ENCODE measurements around the gene PSEN1.

PSEN1 gene

DNA sequence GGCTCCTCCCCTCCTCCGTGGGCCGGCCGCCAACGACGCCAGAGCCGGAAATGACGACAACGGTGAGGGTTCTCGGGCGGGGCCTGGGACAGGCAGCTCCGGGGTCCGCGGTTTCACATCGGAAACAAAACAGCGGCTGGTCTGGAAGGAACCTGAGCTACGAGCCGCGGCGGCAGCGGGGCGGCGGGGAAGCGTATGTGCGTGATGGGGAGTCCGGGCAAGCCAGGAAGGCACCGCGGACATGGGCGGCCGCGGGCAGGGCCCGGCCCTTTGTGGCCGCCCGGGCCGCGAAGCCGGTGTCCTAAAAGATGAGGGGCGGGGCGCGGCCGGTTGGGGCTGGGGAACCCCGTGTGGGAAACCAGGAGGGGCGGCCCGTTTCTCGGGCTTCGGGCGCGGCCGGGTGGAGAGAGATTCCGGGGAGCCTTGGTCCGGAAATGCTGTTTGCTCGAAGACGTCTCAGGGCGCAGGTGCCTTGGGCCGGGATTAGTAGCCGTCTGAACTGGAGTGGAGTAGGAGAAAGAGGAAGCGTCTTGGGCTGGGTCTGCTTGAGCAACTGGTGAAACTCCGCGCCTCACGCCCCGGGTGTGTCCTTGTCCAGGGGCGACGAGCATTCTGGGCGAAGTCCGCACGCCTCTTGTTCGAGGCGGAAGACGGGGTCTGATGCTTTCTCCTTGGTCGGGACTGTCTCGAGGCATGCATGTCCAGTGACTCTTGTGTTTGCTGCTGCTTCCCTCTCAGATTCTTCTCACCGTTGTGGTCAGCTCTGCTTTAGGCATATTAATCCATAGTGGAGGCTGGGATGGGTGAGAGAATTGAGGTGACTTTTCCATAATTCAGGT, at the start of gene PSEN1:
Gene PSEN1, plus strand, starts transcription at position 121 of the 839 bp plus-strand sequence. CDS start 11,513 bp downstream, outside the sequence.
- DNase-seq (ENCODE audit: low read depth), result peak; percentile 73

DNA sequence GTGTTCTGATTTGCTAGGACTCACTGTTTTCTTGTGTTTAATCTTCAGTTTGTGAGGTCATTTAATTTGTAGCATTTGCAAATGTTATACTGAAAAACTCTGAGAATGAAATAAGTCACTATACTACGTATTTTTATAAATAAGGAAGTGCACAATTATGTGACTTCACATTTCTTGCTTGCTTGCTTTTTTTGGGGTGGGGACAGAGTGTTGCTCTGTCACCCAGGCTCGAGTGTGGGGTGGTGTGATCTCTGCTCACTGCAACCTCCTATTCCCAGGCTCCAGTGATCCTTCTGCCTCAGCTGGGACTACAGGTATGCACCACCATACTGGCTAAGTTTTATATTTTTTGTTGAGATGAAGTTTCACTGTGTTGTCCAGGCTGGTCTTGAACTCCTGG, 45.3 kb upstream of the PSEN1 start:
- no peak for DNase-seq (ENCODE audit: low read depth)

GRCh38 chr14:73097421-73097820, 38.9 kb upstream of the PSEN1 start:
- no peak for DNase-seq (ENCODE audit: low read depth)

DNA sequence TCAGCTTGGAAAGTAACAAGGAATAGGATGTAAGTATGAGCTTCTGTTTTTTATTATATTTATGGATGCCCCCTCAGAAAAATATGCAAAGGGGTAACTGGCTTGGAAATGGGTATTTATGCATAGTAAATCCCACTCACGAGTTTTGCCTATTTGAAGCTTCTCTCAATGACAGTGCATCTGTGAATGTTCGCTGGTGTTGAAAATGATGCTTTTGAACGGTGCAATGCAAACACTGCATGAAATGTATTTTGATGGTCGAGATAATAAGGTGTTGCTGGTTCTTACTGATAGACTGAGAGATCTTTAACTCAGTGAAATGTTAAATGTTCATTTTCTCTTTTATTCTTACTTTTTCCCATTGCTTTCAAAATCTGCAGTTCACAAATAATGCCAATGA, 36.0 kb upstream of the PSEN1 start:
- no peak for DNase-seq (ENCODE audit: low read depth)

DNA sequence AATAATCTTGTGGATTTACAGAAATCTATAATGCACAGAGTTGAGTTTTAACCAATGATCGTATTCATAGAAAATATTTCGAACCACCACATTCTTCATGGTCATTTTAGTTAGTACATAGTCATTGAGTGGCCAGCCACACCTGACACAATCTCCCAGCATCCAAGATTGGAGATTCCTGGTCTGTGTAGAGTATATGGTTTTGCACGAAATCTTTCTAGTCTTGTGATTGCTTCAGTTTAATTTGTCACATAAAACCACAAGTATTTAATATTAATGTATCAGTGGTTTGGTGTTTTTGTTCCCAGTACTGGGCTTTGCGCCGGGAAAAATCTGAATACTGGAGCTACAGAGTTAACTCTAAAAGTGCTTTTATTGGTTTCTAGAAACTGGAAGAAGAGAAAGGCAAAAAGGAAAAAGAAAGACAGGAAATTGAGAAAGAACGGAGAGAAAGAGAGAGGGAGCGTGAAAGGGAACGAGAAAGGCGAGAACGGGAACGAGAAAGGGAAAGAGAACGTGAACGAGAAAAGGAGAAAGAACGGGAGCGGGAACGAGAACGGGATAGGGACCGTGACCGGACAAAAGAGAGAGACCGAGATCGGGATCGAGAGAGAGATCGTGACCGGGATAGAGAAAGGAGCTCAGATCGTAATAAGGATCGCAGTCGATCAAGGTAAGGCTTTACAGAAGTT, 33.4 kb upstream of the PSEN1 start:
- no peak for DNase-seq (ENCODE audit: low read depth)

- no peak for DNase-seq (ENCODE audit: low read depth)
These were observed 31.3 kb upstream of the PSEN1 start for GRCh38 chr14:73105050-73105449.

DNA sequence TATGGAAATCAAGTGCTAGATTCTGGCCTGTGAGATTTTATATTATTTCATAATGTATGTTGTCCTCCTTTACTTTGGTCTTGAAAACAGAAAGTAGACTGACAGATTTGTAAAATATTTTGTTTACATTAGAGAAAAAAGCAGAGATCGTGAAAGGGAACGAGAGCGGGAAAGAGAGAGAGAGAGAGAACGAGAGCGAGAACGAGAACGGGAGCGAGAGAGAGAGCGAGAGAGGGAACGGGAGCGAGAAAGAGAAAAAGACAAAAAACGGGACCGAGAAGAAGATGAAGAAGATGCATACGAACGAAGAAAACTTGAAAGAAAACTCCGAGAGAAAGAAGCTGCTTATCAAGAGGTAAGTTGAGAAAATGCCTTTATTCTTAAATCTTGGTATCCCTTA, 30.6 kb upstream of the PSEN1 start:
- no peak for DNase-seq (ENCODE audit: low read depth)

GRCh38 chr14:73116079-73116665, 20.1 kb upstream of the PSEN1 start:
- no peak for DNase-seq (ENCODE audit: low read depth)

GRCh38 chr14:73124180-73124894, 12.0 kb upstream of the PSEN1 start:
- no peak for DNase-seq (ENCODE audit: low read depth)

DNA sequence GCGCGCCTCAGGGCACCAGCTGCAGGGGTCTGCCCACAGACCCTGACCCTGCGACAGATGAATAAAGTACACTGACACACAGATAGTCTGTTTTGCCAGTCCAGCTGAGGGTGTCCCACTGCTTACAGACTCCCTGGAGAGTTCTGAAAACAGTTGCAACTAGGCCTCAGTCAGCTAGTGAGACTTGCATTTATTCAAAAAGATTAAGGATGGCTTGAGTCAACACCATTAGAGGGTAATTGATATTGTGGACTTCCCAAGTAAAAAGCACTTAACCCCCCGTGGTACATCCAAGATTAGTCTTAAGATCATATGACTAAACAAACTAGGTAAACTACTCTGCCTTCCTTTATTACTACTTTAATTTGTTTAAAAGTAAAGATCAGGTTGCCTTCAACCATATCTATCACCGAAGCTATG, 11.1 kb upstream of the PSEN1 start:
- no peak for DNase-seq (ENCODE audit: low read depth)

DNA sequence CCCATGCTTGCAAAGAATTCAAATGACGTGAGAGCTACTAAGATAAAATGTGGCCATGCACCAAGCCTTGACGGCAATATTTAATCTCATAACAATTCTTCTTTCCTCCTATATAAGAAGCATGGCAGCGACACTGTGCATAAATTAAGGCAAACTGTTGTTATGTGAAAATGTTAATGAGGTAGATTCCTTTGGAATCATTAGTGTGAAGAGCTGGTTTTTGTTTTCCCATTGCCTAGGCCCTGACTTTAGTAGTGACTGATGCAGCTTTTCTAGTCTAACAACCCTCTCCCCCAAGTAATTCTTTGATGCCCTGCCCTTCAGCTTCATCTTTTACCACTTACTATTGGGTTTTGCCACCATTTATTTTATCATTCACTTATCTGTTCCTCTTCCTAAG, 10.6 kb upstream of the PSEN1 start:
- no peak for DNase-seq (ENCODE audit: low read depth)

GRCh38 chr14:73133795-73134194, 2.5 kb upstream of the PSEN1 start:
- DNase-seq (ENCODE audit: low read depth), result no peak

DNA sequence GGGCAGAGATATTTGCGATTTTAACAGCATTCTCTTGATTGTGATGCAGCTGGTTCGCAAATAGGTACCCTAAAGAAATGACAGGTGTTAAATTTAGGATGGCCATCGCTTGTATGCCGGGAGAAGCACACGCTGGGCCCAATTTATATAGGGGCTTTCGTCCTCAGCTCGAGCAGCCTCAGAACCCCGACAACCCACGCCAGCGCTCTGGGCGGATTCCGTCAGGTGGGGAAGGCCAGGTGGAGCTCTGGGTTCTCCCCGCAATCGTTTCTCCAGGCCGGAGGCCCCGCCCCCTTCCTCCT, 271 bp upstream of the PSEN1 start:
- DNase-seq (ENCODE audit: low read depth), result no peak

- no peak for DNase-seq (ENCODE audit: low read depth)
These were observed 4.6 kb downstream of the PSEN1 start for GRCh38 chr14:73140811-73141323.

DNA sequence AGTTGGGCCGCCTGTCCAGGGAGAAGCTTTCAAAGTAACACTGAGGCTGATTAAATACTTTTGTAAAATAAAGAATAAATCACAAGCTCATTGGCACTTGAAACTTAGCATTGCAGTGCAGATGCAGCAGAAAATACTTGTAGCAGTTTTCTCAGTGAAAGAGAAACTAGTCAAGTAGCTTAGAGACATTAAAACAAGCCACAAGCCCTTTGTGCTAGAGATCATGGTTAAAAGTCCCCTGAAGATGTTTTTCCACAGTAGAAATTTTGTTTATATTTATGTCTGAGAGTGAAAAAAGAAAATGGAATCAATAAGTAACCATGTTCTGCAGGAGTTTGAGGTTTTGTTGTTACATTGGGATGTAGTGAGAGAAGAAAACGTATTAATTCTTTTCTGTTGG, 5.9 kb downstream of the PSEN1 start:
- no peak for DNase-seq (ENCODE audit: low read depth)

DNA sequence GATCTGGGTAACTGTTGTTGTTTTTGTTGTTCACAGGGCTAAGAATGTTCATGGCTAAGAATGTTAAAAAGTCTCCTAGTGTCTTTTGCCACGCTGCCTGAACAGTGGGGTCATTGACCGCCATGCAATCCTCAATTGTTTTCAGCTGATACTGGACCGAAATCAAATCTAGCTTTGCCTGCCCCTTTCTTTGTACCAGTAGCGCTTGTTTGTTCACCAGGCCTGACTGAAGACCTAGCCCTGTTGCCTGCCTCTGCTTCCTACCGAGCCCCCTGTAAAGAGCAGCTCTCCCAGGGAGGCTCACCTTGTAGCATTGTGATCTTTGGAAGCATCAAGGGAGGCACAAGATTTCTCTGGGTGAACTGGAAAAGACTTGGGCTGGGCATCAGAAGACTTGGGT, 6.7 kb downstream of the PSEN1 start:
- DNase-seq (ENCODE audit: low read depth), result no peak

DNA sequence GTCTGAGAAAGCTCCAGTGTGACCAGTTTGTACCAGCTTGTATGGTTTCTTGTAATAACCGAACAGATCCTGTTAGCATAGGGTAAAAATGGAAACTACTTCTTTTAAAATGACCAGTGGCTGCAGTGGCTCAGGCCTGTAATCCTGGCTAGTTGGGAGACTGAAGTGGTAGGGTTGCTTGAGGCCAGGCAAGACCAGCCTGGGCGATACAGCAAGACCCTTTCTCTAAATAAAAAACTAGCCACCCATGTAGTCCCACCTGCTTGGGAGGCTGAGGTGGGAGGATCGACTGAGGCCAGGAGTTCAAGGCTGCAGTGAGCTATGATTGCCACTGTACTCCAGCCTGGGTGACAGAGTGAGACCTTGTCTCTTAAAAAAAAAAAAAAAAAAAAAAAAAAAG, 7.3 kb downstream of the PSEN1 start:
- no peak for DNase-seq (ENCODE audit: low read depth)

DNA sequence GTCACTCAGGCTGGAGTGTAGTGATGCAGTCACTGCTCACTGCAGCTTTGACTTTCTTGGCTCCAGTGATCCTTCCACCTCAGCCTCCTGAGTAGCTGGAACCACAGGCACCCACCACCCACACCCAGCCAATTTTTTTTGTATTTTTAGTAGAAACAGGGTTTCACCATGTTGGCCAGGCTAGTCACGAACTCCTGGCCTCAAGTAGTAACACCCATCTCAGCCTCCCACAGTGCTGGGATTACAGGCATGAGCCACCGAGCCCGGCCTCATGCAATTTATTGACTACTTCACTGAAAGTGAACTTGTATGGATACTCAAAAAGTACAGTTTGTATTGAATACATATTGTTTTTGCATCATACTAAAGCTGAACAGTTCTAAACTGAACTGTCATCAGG, 9.1 kb downstream of the PSEN1 start:
- DNase-seq (ENCODE audit: low read depth), result no peak

DNA sequence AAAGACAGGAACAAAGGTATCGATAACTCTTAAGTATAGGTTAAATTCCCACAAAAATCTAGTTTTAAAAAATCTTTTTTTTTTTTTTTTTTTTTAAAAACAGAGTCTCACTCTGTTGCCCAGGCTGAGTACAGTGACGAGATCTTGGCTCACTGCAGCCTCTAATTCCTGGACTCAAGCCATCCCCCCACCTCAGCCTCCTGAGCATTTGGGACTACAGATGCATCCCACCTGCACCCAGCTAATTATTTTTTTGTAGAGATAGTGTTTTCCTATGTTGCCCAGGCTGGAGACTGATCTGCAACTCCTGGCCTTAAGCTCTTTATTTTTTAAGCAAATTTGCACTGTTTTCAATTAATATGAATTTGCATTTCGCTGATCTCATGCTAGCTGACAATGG, 9.8 kb downstream of the PSEN1 start:
- no peak for DNase-seq (ENCODE audit: low read depth)

- no peak for DNase-seq (ENCODE audit: low read depth)
These were observed 13.4 kb downstream of the PSEN1 start for GRCh38 chr14:73149753-73150152.

DNA sequence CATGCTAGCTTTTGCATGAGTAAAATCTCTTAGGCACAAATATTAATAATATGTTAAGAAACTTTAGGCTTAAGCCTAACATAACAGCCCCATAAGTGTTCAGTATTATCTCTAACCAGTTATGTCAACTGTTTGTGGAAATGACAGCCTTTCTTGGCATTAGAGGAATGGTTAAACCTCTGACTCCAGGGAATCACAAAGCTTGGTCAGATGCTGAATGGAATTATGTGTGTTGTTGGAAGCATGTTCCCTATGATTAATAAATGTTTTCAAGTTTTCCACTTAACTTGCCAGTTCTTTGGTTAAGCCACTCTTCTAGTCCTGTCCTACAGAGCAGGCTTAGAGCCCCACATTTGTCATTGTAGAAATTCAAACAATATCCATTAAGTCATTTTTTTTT, 17.0 kb downstream of the PSEN1 start:
- no peak for DNase-seq (ENCODE audit: low read depth)

DNA sequence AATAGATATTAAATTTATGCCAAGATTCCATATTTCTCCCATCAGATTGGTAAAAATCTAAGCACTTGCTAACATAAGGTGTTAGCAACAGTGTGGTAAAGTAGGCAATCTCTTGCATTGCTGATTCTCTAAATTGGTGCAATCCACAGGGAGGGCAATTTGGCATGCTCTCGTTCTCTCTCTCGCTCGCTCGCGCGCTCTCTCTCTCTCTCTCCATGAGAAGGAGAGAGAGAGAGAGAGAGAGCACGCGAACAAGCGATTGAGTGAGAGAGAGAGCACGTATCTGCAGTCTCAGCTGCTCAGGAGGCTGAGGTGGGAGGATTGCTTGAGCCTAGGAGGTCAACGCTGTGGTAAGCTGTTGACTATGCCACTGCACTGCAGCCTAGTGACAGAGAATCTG, 25.9 kb downstream of the PSEN1 start:
- DNase-seq (ENCODE audit: low read depth), result no peak

DNA sequence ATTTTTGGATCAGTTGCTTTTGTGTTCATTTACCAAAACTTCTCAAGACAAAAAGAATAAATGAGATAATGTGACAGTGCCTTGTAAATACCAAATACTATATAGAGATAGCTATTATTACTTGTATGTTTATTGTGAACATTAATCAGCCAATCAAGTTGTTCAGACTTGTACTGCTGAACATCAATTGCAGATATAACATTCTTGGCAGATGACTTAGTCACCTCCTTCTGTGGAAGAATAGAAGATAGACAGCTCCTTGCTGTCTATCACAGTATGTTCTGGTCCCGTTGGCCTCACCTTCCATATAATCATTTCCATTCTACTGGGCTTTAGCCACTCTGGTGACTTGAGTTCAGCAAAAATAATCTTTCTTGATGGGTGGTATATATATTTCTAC, 30.1 kb downstream of the PSEN1 start:
- no peak for DNase-seq (ENCODE audit: low read depth)

Measured in HS-27A (cell line).